IMR-90 (cell line): ENCODE results near the gene RIMS4. TPM values are rescaled to one million over a fixed set of nuclear protein-coding genes. Genes with fewer than 3 reads are reported as not detected.

Experiments used
- ATAC-seq: fragments of 200-7000 bp; cut with Tn5 transposase; 2 replicates; pipeline ENCODE4 v1.9.1; 2020; ENCODE audit warnings: low read depth, mild to moderate bottlenecking, moderate library complexity
- BruUV-seq: library from RNA; stranded (reverse); fragments of 400-500 nt; replicated peaks from 2 replicates; lab custom pipeline; 2021; lab: Mats Ljungman, UMichigan
- CTCF ChIA-PET: fragments of 300-600 bp; formaldehyde crosslinking; extraction: SDS; loops from one replicate; lab custom pipeline; 2021; ENCODE audit warnings: antibody characterized with exemption; lab: Yijun Ruan, JAX
- POLR2A ChIA-PET: fragments of 300-600 bp; sonication (Branson Sonifier 250); formaldehyde crosslinking; loops from one replicate; lab custom pipeline; 2022; ENCODE audit warnings: antibody characterized with exemption; ENCODE audit not compliant: unreplicated experiment; lab: Charles Lee
- DNase-seq: peaks from one replicate; pipeline ENCODE4 v3.0.0; 2013
- H2AFZ ChIP-seq: replicated peaks from 2 replicates; pipeline ENCODE3; 2013; ENCODE audit warnings: low read length, mild to moderate bottlenecking; ENCODE audit not compliant: poor library complexity
- H2AK5ac ChIP-seq: 2 replicates; pipeline ENCODE4 v1.6.1; 2013; ENCODE audit warnings: low read depth, low read length, inconsistent platforms
- H2AK9ac ChIP-seq: replicated peaks from 2 replicates; pipeline ENCODE3; 2013; ENCODE audit warnings: mild to moderate bottlenecking, low read depth, low read length, moderate library complexity; ENCODE audit not compliant: poor library complexity
- H2BK120ac ChIP-seq: 2 replicates; pipeline ENCODE4 v1.6.1; 2013; ENCODE audit warnings: low read depth, low read length, inconsistent platforms
- H2BK15ac ChIP-seq: 3 replicates; pipeline ENCODE4 v1.6.1; 2013; ENCODE audit warnings: low read depth, low read length, inconsistent platforms
- H2BK20ac ChIP-seq: 2 replicates; pipeline ENCODE4 v1.6.1; 2013; ENCODE audit warnings: low read depth, mild to moderate bottlenecking, inconsistent platforms, low read length, moderate library complexity
- H2BK5ac ChIP-seq: 2 replicates; pipeline ENCODE4 v1.6.1; 2013; ENCODE audit warnings: mild to moderate bottlenecking, low read depth, low read length, inconsistent platforms; ENCODE audit not compliant: poor library complexity, severe bottlenecking
- H3K14ac ChIP-seq: replicated peaks from 2 replicates; pipeline ENCODE4 v1.6.1; 2013; ENCODE audit warnings: low read depth, low read length, inconsistent platforms
- H3K18ac ChIP-seq: 2 replicates; pipeline ENCODE4 v1.6.1; 2013; ENCODE audit warnings: low read depth, low read length, control low read depth
- H3K23ac ChIP-seq: 2 replicates; pipeline ENCODE4 v1.6.1; 2013; ENCODE audit warnings: low read depth, low read length, inconsistent platforms
- H3K27ac ChIP-seq: 2 replicates; pipeline ENCODE4 v1.5.1; 2013; ENCODE audit warnings: mild to moderate bottlenecking, control low read depth, low read length; ENCODE audit not compliant: insufficient read depth
- H3K27me3 ChIP-seq: 2 replicates; pipeline ENCODE4 v1.6.1; 2013; ENCODE audit warnings: low read length; ENCODE audit not compliant: control insufficient read depth, insufficient read depth
- H3K36me3 ChIP-seq: 2 replicates; pipeline ENCODE4 v1.6.1; 2013; ENCODE audit warnings: low read length, mixed read lengths; ENCODE audit not compliant: control insufficient read depth, insufficient read depth
- H3K4ac ChIP-seq: 2 replicates; pipeline ENCODE4 v1.6.1; 2013; ENCODE audit warnings: low read depth, low read length, inconsistent platforms
- H3K4me1 ChIP-seq: 2 replicates; pipeline ENCODE4 v1.6.1; 2013; ENCODE audit warnings: low read length, mixed read lengths; ENCODE audit not compliant: control insufficient read depth, insufficient read depth
- H3K4me2 ChIP-seq: 2 replicates; pipeline ENCODE4 v1.6.1; 2013; ENCODE audit warnings: low read depth, mild to moderate bottlenecking, control low read depth, low read length, moderate library complexity
- H3K4me3 ChIP-seq: 2 replicates; pipeline ENCODE4 v1.5.1; 2013; ENCODE audit warnings: low read depth, mild to moderate bottlenecking, control low read depth, low read length, moderate library complexity; ENCODE audit not compliant: insufficient read depth
- H3K56ac ChIP-seq: 2 replicates; pipeline ENCODE4 v1.6.1; 2013; ENCODE audit warnings: low read length, inconsistent platforms; ENCODE audit not compliant: insufficient read depth; ENCODE audit errors: extremely low read depth
- H3K79me1 ChIP-seq, 2 experiments: 2 replicates each; pipeline ENCODE4 v1.6.1; 2013; ENCODE audit warnings: low read length in 2 of 2, inconsistent platforms in 1 of 2, low read depth in 1 of 2
- H3K9ac ChIP-seq: 2 replicates; pipeline ENCODE4 v1.6.1; 2013; ENCODE audit warnings: low read depth, low read length, control low read depth
- H3K9me1 ChIP-seq: 2 replicates; pipeline ENCODE4 v1.6.1; 2013; ENCODE audit warnings: low read length, inconsistent platforms; ENCODE audit not compliant: insufficient read depth
- H3K9me3 ChIP-seq: 2 replicates; pipeline ENCODE4 v1.6.1; 2013; ENCODE audit warnings: low read length; ENCODE audit not compliant: control insufficient read depth, insufficient read depth
- H4K20me1 ChIP-seq: 2 replicates; pipeline ENCODE4 v1.6.1; 2013; ENCODE audit warnings: low read length, inconsistent platforms; ENCODE audit not compliant: insufficient read depth
- H4K5ac ChIP-seq: 2 replicates; pipeline ENCODE4 v1.6.1; 2013; ENCODE audit warnings: mild to moderate bottlenecking, low read depth, low read length, control low read depth
- H4K8ac ChIP-seq, 2 experiments: 2 replicates each; pipeline ENCODE4 v1.6.1; 2013; ENCODE audit warnings: low read depth in 2 of 2, low read length in 2 of 2, control low read depth in 1 of 2, inconsistent platforms in 1 of 2
- H4K91ac ChIP-seq: 2 replicates; pipeline ENCODE4 v1.6.1; 2013; ENCODE audit warnings: low read depth, low read length, inconsistent platforms; ENCODE audit not compliant: insufficient read depth
- CHD1 ChIP-seq: IDR thresholded peaks from 2 replicates; pipeline ENCODE4 v1.6.1; 2012; ENCODE audit warnings: low read depth, low read length, improper control_type of control experiment
- CTCF ChIP-seq: conservative IDR thresholded peaks from 2 replicates; pipeline ENCODE4 v1.5.1; 2012; ENCODE audit warnings: mild to moderate bottlenecking, low read depth, low read length, improper control_type of control experiment
- MAFK ChIP-seq: IDR thresholded peaks from 2 replicates; pipeline ENCODE4 v1.6.1; 2012; ENCODE audit warnings: low read depth, low read length, improper control_type of control experiment
- MAZ ChIP-seq: IDR thresholded peaks from 2 replicates; pipeline ENCODE4 v1.6.1; 2012; ENCODE audit warnings: low read depth, mild to moderate bottlenecking, low read length, improper control_type of control experiment, moderate library complexity, borderline replicate concordance
- NFE2L2 ChIP-seq: fragments of 150-350 bp; IDR thresholded peaks from 2 replicates; pipeline ENCODE4 v1.6.1; 2016; ENCODE audit warnings: low read depth, mild to moderate bottlenecking, low read length
- RCOR1 ChIP-seq: IDR thresholded peaks from 2 replicates; pipeline ENCODE4 v1.6.1; 2012; ENCODE audit warnings: mild to moderate bottlenecking, low read length, improper control_type of control experiment; ENCODE audit not compliant: insufficient replicate concordance
- USF2 ChIP-seq: fragments of 150-350 bp; IDR thresholded peaks from 2 replicates; pipeline ENCODE4 v1.6.1; 2017; ENCODE audit warnings: mild to moderate bottlenecking, antibody characterized with exemption, low read length, low read depth
- WGBS, 2 experiments: methylation state at CpG; one replicate each; pipeline versions ENCODE4 v1.1.5 to v1.1.7; 2013; ENCODE audit warnings: missing lambda C conversion rate in 2 of 2; ENCODE audit not compliant: insufficient read length in 1 of 2; ENCODE audit errors: extremely low coverage in 2 of 2; 5-methylcytosine and 5-hydroxymethylcytosine counted together
- dilution Hi-C: fragments of 300-500 bp; cut with HindIII; formaldehyde crosslinking; loops from one replicate; pipeline ENCODE4 v1.14.3; 2018; ENCODE audit warnings: low sequenced_read_pairs; ENCODE audit not compliant: unreplicated experiment
- in situ Hi-C: fragments of 300-500 bp; cut with MboI; formaldehyde crosslinking; loops from 3 replicates; pipeline ENCODE4 v1.14.3; 2019; ENCODE audit warnings: low sequenced_read_pairs, inconsistent platforms, mixed read lengths
- intact Hi-C: fragments of 100-400 bp; cut with micrococcal nuclease; formaldehyde crosslinking; loops from 2 replicates; pipeline ENCODE4 v1.10.0; 2022
- polyA plus RNA-seq, 3 experiments: library from polyadenylated mRNA; depleted of rRNA; stranded (reverse); fragments of >200 nt; gene quantifications; 2 replicates each; pipeline ENCODE4 v1.2.3, GENCODE V29; 2012; ENCODE audit warnings: low replicate concordance in 1 of 3
- total RNA-seq: library from RNA; depleted of rRNA; stranded (reverse); fragments of >200 nt; gene quantifications from 2 replicates; pipeline ENCODE4 v1.2.3, GENCODE V29; 2012

RIMS4 gene
- total and polyA plus RNA-seq, 2 of the 4 experiments (the other 2 are of a cell fraction): not detected

- Histone ChIP-seq H4K5ac (no peak overlapping the region), H4K91ac (no peak overlapping the region), H2BK5ac (no peak overlapping the region), H3K27ac (no peak overlapping the region), H3K27me3 (peaks cover 30% of the 10 kb centered on the region), H3K4ac (no peak overlapping the region), H3K56ac (no peak overlapping the region), H3K18ac (no peak overlapping the region), H3K23ac (no peak overlapping the region), H3K14ac (no peak overlapping the region), H4K20me1 (no peaks in the 10 kb centered on the region), H4K8ac (no peak overlapping the region), H3K4me1 (no peaks in the 10 kb centered on the region), H2BK120ac (no peak overlapping the region), H2AFZ (no peak overlapping the region), H3K9ac (no peak overlapping the region), H2AK5ac (no peak overlapping the region), H3K9me3 (no peaks in the 10 kb centered on the region), H3K4me2 (no peak overlapping the region), H3K79me1 (no peaks in the 10 kb centered on the region), H3K4me3 (no peak overlapping the region), H2AK9ac (no peak overlapping the region), H2BK15ac (no peak overlapping the region), H3K36me3 (no peaks in the 10 kb centered on the region), H3K9me1 (no peaks in the 10 kb centered on the region), H2BK20ac (no peak overlapping the region)
- BruUV-seq: no TSS peak
- intact Hi-C loops (no loop called here), dilution Hi-C loops (no loop called here), in situ Hi-C loops (no loop called here)
- no peak for DNase-seq
- no peak for ATAC-seq
- 32% methylated on average over 2 of the region's 10 CpGs; no CpG with 5 or more reads in 1 of the 2 experiments for WGBS, 2 experiments
- ChIA-PET CTCF (no interaction called here), POLR2A (no interaction called here)
- TF ChIP-seq CHD1 (no peak), MAFK (no peak), RCOR1 (no peak), NFE2L2 (no peak), CTCF (no peak), USF2 (no peak), MAZ (no peak)
Measured at GRCh38 chr20:44758247-44759101, 51.9 kb downstream of the RIMS4 start.
